ENCODE results near the gene KLK13. TPM values are rescaled to one million over a fixed set of nuclear protein-coding genes. Genes with fewer than 3 reads are reported as not detected.
A peak's percentile ranks its signal among the peaks of the same experiment; 100 is the strongest.

KLK13 gene
- total and polyA plus RNA-seq, 2 experiments from 2014 or later = 0.52 TPM; not detected in 1

DNA sequence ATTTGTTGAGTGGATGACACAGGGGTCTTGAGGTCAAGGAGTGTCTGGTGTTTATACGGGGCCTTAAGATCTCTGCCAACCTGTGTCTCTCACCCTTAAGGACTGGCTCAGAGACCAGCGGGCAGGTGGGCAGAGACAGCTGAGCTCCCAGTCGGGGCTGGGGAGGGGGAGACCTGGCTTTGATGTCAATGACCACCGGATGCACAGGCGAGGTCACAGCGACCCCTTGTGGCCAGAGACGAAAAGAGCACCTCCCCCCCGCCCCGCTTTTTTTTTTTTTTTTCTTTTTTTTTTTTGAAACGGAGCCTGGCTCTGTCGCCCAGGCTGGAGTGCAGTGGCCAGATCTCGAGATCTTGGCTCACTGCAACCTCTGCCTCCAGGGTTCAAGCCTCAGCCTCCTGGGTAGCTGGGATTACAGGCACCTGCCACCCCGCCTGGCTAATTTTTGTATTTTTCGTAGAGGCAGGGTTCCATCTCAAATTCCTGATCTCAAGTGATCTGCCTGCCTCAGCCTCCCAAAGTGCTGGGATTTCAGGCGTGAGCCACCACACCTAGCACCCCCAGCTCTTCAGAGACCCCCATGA, 29.9 kb upstream of the KLK13 start:
- no peaks in the 10 kb centered on the region for H3K79me2 ChIP-seq
- DNase-seq (ENCODE audit: low spot score) = peak; percentile 44
- peaks cover 3% of the 10 kb centered on the region for H4K20me1 ChIP-seq (ENCODE audit: insufficient read depth, poor library complexity, severe bottlenecking)
- no peak overlapping the region for H3K4me2 ChIP-seq
- no peak overlapping the region for H2AFZ ChIP-seq
- no peak overlapping the region for H3K27ac ChIP-seq
- H3K36me3 ChIP-seq (replicated peaks; ENCODE audit: insufficient read depth, low read depth) = no peaks in the 10 kb centered on the region
- H3K4me1 ChIP-seq (ENCODE audit: insufficient read depth) = no peaks in the 10 kb centered on the region
- no peaks in the 10 kb centered on the region for H3K9me3 ChIP-seq (ENCODE audit: low read depth)
- WGBS (ENCODE audit: low lambda C conversion rate, missing lambda C conversion rate) = 30% methylated on average over 9 of the region's 15 CpGs
- no peak for TF ChIP-seq EZH2phosphoT487 (IDR thresholded peaks at IDR 0.05; ENCODE audit: low read depth, severe bottlenecking, unreplicated experiment)
- TF ChIP-seq, protein P1, sequence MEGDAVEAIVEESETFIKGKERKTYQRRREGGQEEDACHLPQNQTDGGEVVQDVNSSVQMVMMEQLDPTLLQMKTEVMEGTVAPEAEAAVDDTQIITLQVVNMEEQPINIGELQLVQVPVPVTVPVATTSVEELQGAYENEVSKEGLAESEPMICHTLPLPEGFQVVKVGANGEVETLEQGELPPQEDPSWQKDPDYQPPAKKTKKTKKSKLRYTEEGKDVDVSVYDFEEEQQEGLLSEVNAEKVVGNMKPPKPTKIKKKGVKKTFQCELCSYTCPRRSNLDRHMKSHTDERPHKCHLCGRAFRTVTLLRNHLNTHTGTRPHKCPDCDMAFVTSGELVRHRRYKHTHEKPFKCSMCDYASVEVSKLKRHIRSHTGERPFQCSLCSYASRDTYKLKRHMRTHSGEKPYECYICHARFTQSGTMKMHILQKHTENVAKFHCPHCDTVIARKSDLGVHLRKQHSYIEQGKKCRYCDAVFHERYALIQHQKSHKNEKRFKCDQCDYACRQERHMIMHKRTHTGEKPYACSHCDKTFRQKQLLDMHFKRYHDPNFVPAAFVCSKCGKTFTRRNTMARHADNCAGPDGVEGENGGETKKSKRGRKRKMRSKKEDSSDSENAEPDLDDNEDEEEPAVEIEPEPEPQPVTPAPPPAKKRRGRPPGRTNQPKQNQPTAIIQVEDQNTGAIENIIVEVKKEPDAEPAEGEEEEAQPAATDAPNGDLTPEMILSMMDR (IDR thresholded peaks at IDR 0.05; ENCODE audit: poor library complexity) = peak; percentile 68
- no peaks in the 10 kb centered on the region for H3K9me2 ChIP-seq (replicated peaks; ENCODE audit: insufficient read depth)
- no peak overlapping the region for H3K4me3 ChIP-seq
- H3K27me3 ChIP-seq = no peaks in the 10 kb centered on the region

DNA sequence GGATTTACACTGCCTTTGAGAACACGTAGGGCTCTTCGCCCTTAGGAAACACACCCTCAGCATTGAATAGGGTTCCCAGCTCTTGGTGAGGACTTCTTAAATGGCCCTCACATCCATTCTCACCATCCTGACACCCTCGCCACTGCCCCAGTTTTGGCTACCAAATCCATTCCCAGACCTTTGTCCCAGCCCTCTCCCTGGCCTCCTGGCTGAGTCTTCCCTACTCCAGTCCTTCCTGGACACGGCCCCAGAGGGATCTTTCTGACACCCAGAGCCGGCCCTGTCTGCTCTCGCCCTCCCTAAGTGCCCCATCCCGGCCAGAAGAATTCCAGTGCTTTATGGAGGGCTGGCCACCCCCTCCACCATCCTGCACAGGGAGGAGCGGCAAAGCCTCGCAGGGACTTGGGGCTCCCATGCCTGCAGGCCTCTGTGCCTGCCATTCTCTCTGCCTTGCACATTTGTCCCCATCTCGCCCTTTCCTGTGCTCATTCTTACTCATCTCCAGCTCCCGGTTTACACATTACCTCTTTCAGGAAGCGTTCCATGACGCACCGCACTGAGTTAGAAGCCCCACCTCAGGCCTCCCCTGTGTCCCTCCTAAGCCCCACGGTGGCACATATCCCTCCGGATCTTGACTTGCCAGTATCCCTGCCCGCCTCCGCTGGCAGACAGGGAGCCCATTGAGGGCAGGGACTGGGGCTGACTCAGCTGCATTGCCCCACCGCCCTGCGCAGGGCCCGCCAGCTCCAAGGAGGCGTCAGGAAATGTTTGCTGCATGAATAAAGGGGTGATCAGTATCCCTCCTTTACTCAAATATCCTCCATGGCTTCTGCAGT, 28.8 kb upstream of the KLK13 start:
- Histone ChIP-seq H2AFZ (no peak overlapping the region), H3K9me2 (replicated peaks; ENCODE audit: insufficient read depth) (no peaks in the 10 kb centered on the region), H3K79me2 (no peaks in the 10 kb centered on the region), H3K27me3 (no peaks in the 10 kb centered on the region), H4K20me1 (ENCODE audit: insufficient read depth, poor library complexity, severe bottlenecking) (no peaks in the 10 kb centered on the region), H3K27ac (no peak overlapping the region), H3K4me1 (ENCODE audit: insufficient read depth) (no peaks in the 10 kb centered on the region), H3K36me3 (replicated peaks; ENCODE audit: insufficient read depth, low read depth) (no peaks in the 10 kb centered on the region), H3K9me3 (ENCODE audit: low read depth) (no peaks in the 10 kb centered on the region), H3K4me3 (no peak overlapping the region), H3K4me2 (no peak overlapping the region)
- DNase-seq (ENCODE audit: low spot score) = no peak
- 80% methylated on average over 22 of the region's 22 CpGs for WGBS (ENCODE audit: low lambda C conversion rate, missing lambda C conversion rate)
- TF ChIP-seq, protein P1 (IDR thresholded peaks at IDR 0.05; ENCODE audit: poor library complexity) = no peak
- TF ChIP-seq EZH2phosphoT487 (IDR thresholded peaks at IDR 0.05; ENCODE audit: low read depth, severe bottlenecking, unreplicated experiment) (no peak), EZH2 (IDR thresholded peaks at IDR 0.05; ENCODE audit: borderline replicate concordance) (no peak)

DNA sequence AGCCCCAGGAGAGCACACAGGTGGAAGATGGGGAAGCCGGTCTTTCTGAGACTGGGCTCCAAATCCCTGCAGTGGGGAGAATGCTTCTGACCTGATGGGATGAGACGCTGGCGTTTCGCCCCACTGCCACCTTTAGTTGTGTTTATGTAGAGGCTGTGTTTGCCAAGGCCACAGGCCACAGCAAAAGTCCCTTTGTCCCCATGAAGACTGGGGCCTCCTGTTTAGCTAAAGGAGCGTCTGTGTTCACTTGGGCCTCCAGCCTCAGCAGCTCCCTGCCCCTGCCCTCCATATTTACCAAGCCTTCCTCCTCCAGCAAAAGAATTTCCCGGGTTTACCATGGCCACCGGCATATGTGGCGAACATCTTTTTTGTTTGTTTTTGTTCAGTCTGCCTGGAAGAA, 28.2 kb upstream of the KLK13 start:
- Histone ChIP-seq H3K27ac (no peak overlapping the region), H3K4me3 (no peak overlapping the region), H3K36me3 (replicated peaks; ENCODE audit: insufficient read depth, low read depth) (no peaks in the 10 kb centered on the region), H3K27me3 (no peaks in the 10 kb centered on the region), H3K4me2 (no peak overlapping the region), H3K9me3 (ENCODE audit: low read depth) (no peaks in the 10 kb centered on the region), H3K9me2 (replicated peaks; ENCODE audit: insufficient read depth) (no peaks in the 10 kb centered on the region), H3K4me1 (ENCODE audit: insufficient read depth) (no peaks in the 10 kb centered on the region), H4K20me1 (ENCODE audit: insufficient read depth, poor library complexity, severe bottlenecking) (no peaks in the 10 kb centered on the region), H2AFZ (no peak overlapping the region), H3K79me2 (no peaks in the 10 kb centered on the region)
- DNase-seq (ENCODE audit: low spot score) = no peak
- TF ChIP-seq EZH2 (IDR thresholded peaks at IDR 0.05; ENCODE audit: borderline replicate concordance) (no peak), EZH2phosphoT487 (IDR thresholded peaks at IDR 0.05; ENCODE audit: low read depth, severe bottlenecking, unreplicated experiment) (no peak)
- TF ChIP-seq, protein P1 (IDR thresholded peaks at IDR 0.05; ENCODE audit: poor library complexity) = no peak
- 73% methylated on average over 8 of the region's 8 CpGs for WGBS (ENCODE audit: low lambda C conversion rate, missing lambda C conversion rate)

Data from hepatocyte (in vitro differentiated cells).